H7 (cell line): Measurements from ENCODE around the gene LZTFL1. TPM values are rescaled to one million over a fixed set of nuclear protein-coding genes. Genes with fewer than 3 reads are reported as not detected.
"Not testable (repeated sequence)": the region's sequence is repeated elsewhere in the genome, so short reads cannot be mapped to it uniquely, and the experiment has no call there.

Experiments used
- DNase-seq: peaks from one replicate; pipeline ENCODE4 v3.0.0; 2012
- H3K27me3 ChIP-seq: 2 replicates; pipeline ENCODE4 v1.6.0; 2011; ENCODE audit warnings: mild to moderate bottlenecking, low read length; ENCODE audit not compliant: control insufficient read depth, insufficient read depth
- H3K36me3 ChIP-seq: replicated peaks from 2 replicates; pipeline ENCODE4 v1.5.1; 2011; ENCODE audit warnings: low read length; ENCODE audit not compliant: control insufficient read depth, insufficient read depth
- H3K4me3 ChIP-seq: 2 replicates; pipeline ENCODE4 v1.5.1; 2011; ENCODE audit warnings: low read depth, mild to moderate bottlenecking, control low read depth, low read length, moderate library complexity; ENCODE audit not compliant: insufficient read depth
- total RNA-seq: library from RNA; depleted of rRNA; stranded (reverse); fragments of >200 nt; shearing (Covaris generic); gene quantifications from 2 replicates; pipeline ENCODE4 v1.2.3, GENCODE V29; 2014

LZTFL1 gene
- total RNA-seq, 1 experiment from 2014 or later = 6.5 TPM

GRCh38 chr3:45873036-45873435 lies 31.1 kb upstream of the LZTFL1 start:
- no peaks in the 10 kb centered on the region for H3K36me3 ChIP-seq
- H3K27me3 ChIP-seq = no peaks in the 10 kb centered on the region
- no peak overlapping the region for H3K4me3 ChIP-seq
- no peak for DNase-seq

GRCh38 chr3:45872569-45872968 lies 30.6 kb upstream of the LZTFL1 start:
- H3K4me3 ChIP-seq = no peak overlapping the region
- DNase-seq = no peak
- no peaks in the 10 kb centered on the region for H3K27me3 ChIP-seq
- H3K36me3 ChIP-seq = no peaks in the 10 kb centered on the region

- Histone ChIP-seq H3K36me3 (no peaks in the 10 kb centered on the region), H3K27me3 (no peaks in the 10 kb centered on the region), H3K4me3 (no peak overlapping the region)
- no peak for DNase-seq
These were observed 29.9 kb upstream of the LZTFL1 start for GRCh38 chr3:45871780-45872179.

- Histone ChIP-seq H3K27me3 (no peaks in the 10 kb centered on the region), H3K4me3 (no peak overlapping the region), H3K36me3 (no peaks in the 10 kb centered on the region)
- no peak for DNase-seq
These were observed 28.2 kb upstream of the LZTFL1 start for GRCh38 chr3:45870099-45870498.

GRCh38 chr3:45869638-45870037 lies 27.7 kb upstream of the LZTFL1 start:
- no peaks in the 10 kb centered on the region for H3K36me3 ChIP-seq

GRCh38 chr3:45868650-45869049 lies 26.7 kb upstream of the LZTFL1 start:
- Histone ChIP-seq H3K4me3 (no peak overlapping the region), H3K27me3 (no peaks in the 10 kb centered on the region), H3K36me3 (no peaks in the 10 kb centered on the region)
- DNase-seq = no peak

More at GRCh38 chr3:45869638-45870037, 27.7 kb upstream of the LZTFL1 start:
- Histone ChIP-seq H3K4me3 (no peak overlapping the region), H3K27me3 (no peaks in the 10 kb centered on the region)
- no peak for DNase-seq

- Histone ChIP-seq H3K36me3 (no peaks in the 10 kb centered on the region), H3K27me3 (no peaks in the 10 kb centered on the region), H3K4me3 (no peak overlapping the region)
- DNase-seq = no peak
These were observed 26.3 kb upstream of the LZTFL1 start for GRCh38 chr3:45868213-45868612.

- no peak overlapping the region for H3K4me3 ChIP-seq
- H3K27me3 ChIP-seq = no peaks in the 10 kb centered on the region
- DNase-seq = no peak
- H3K36me3 ChIP-seq = no peaks in the 10 kb centered on the region
These were observed 23.6 kb upstream of the LZTFL1 start for GRCh38 chr3:45865563-45865962.

- Histone ChIP-seq H3K27me3 (no peaks in the 10 kb centered on the region), H3K4me3 (no peak overlapping the region), H3K36me3 (no peaks in the 10 kb centered on the region)
- no peak for DNase-seq
These were observed 23.0 kb upstream of the LZTFL1 start for GRCh38 chr3:45864760-45865519.

GRCh38 chr3:45861043-45861719 lies 19.3 kb upstream of the LZTFL1 start:
- H3K4me3 ChIP-seq = no peak overlapping the region
- H3K27me3 ChIP-seq = no peaks in the 10 kb centered on the region

GRCh38 chr3:45860481-45860880 lies 18.6 kb upstream of the LZTFL1 start:
- DNase-seq = no peak
- no peaks in the 10 kb centered on the region for H3K27me3 ChIP-seq
- no peak overlapping the region for H3K4me3 ChIP-seq
- H3K36me3 ChIP-seq = no peaks in the 10 kb centered on the region

More at GRCh38 chr3:45861043-45861719, 19.3 kb upstream of the LZTFL1 start:
- no peak for DNase-seq
- no peaks in the 10 kb centered on the region for H3K36me3 ChIP-seq

- H3K27me3 ChIP-seq = no peaks in the 10 kb centered on the region
- DNase-seq = no peak
- no peak overlapping the region for H3K4me3 ChIP-seq
- no peaks in the 10 kb centered on the region for H3K36me3 ChIP-seq
These were observed 17.1 kb upstream of the LZTFL1 start for GRCh38 chr3:45858809-45859543.

- H3K36me3 ChIP-seq, DNase-seq, H3K27me3 ChIP-seq, H3K4me3 ChIP-seq: not testable (repeated sequence)
These were observed 15.1 kb upstream of the LZTFL1 start for GRCh38 chr3:45857024-45857423.

GRCh38 chr3:45856323-45856722 lies 14.4 kb upstream of the LZTFL1 start:
- not testable (repeated sequence) for H3K4me3 ChIP-seq, DNase-seq, H3K27me3 ChIP-seq, H3K36me3 ChIP-seq

- DNase-seq = no peak
- peaks cover 13% of the 10 kb centered on the region for H3K27me3 ChIP-seq
- H3K4me3 ChIP-seq = no peak overlapping the region
- no peaks in the 10 kb centered on the region for H3K36me3 ChIP-seq
These were observed 10.9 kb upstream of the LZTFL1 start for GRCh38 chr3:45852828-45853227.
